Measurements from ENCODE around the gene PLCB4.

- TF ChIP-seq POLR2AphosphoS5 (IDR thresholded peaks at IDR 0.05; ENCODE audit: borderline replicate concordance, low read depth, low read length), result no peak
- no peak for TF ChIP-seq EZH2 (IDR thresholded peaks at IDR 0.05)
These were observed 211.1 kb downstream of the PLCB4 start for GRCh38 chr20:9279918-9280401.
